ENCODE measurements around the gene ETFBKMT.

The ETFBKMT gene

GRCh38 chr12:31659087-31659942 lies at the start of gene ETFBKMT:
Gene ETFBKMT (plus strand): TSS chr12:31659688. CDS start chr12:31661954, 2,266 bp downstream.
- peak; percentile 82 to 88 for DNase-seq

- no peak for DNase-seq
Measured at GRCh38 chr12:31612819-31613218, 46.7 kb upstream of the ETFBKMT start.

- DNase-seq, result no peak
Measured at GRCh38 chr12:31618228-31619025, 41.1 kb upstream of the ETFBKMT start.

- no peak for DNase-seq
Measured at GRCh38 chr12:31620311-31620710, 39.2 kb upstream of the ETFBKMT start.

GRCh38 chr12:31622038-31622437 lies 37.5 kb upstream of the ETFBKMT start:
- DNase-seq, result no peak

- no peak for DNase-seq
Measured at GRCh38 chr12:31626270-31626995, 33.1 kb upstream of the ETFBKMT start.

- no peak for DNase-seq
Measured at GRCh38 chr12:31627456-31628054, 31.9 kb upstream of the ETFBKMT start.

- DNase-seq, result no peak
Measured at GRCh38 chr12:31629756-31630732, 29.4 kb upstream of the ETFBKMT start.

- DNase-seq, result no peak
Measured at GRCh38 chr12:31631023-31631724, 28.3 kb upstream of the ETFBKMT start.

GRCh38 chr12:31631809-31632208 lies 27.7 kb upstream of the ETFBKMT start:
- DNase-seq, result no peak

GRCh38 chr12:31633464-31633863 lies 26.0 kb upstream of the ETFBKMT start:
- DNase-seq, result no peak

- DNase-seq, result no peak
Measured at GRCh38 chr12:31634620-31635019, 24.9 kb upstream of the ETFBKMT start.

- no peak for DNase-seq
Measured at GRCh38 chr12:31641509-31642090, 17.9 kb upstream of the ETFBKMT start.

- DNase-seq, result no peak
Measured at GRCh38 chr12:31644536-31644935, 15.0 kb upstream of the ETFBKMT start.

GRCh38 chr12:31645924-31646323 lies 13.6 kb upstream of the ETFBKMT start:
- DNase-seq, result no peak

- DNase-seq, result peak in 1 of 2 experiments; percentile 49
Measured at GRCh38 chr12:31647086-31647491, 12.4 kb upstream of the ETFBKMT start.

- DNase-seq, result no peak
Measured at GRCh38 chr12:31650918-31651317, 8.6 kb upstream of the ETFBKMT start.

GRCh38 chr12:31651893-31652521 lies 7.5 kb upstream of the ETFBKMT start:
- DNase-seq, result peak; percentile 70 to 83

GRCh38 chr12:31655208-31655607 lies 4.3 kb upstream of the ETFBKMT start:
- no peak for DNase-seq

- no peak for DNase-seq
Measured at GRCh38 chr12:31655792-31656191, 3.7 kb upstream of the ETFBKMT start.

All from NCI-H2081 (cell line).